ENCODE measurements around the gene PON3.

Gene PON3

DNA sequence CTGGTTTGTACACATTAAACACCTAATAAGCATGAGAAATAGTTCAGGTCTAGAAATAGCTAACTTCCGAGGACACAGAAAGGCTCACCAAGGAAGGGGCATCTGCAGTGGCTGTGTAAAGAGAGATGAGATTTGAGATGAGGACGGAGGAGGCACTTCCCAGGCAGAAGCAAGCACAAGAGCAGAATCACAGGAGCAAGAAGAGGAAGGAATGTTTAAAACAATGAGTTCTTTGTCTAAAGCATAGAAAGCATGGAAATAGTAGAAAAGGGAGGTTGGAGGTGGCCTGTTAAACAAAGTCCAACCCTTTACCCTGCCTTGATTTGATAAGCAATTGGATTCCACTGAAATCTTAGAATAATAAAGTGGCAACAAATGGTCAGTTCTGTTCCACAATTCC, 11.6 kb upstream of the PON3 start:
- H3K4me3 ChIP-seq (ENCODE audit: low read depth, low read length), result no peak overlapping the region
- TF ChIP-seq MAX (IDR thresholded peaks at IDR 0.05; ENCODE audit: low read depth, low read length) (no peak), CTCF (IDR thresholded peaks at IDR 0.05; ENCODE audit: low read depth, low read length) (no peak), MYC (IDR thresholded peaks at IDR 0.05; ENCODE audit: low read depth, low read length) (no peak), POLR2A (IDR thresholded peaks at IDR 0.05; ENCODE audit: extremely low read depth, insufficient read length) (no peak)
- DNase-seq (ENCODE audit: low read depth), result no peak

- TF ChIP-seq CTCF (IDR thresholded peaks at IDR 0.05; ENCODE audit: low read depth, low read length) (no peak), MAX (IDR thresholded peaks at IDR 0.05; ENCODE audit: low read depth, low read length) (no peak), MYC (IDR thresholded peaks at IDR 0.05; ENCODE audit: low read depth, low read length) (no peak), POLR2A (IDR thresholded peaks at IDR 0.05; ENCODE audit: extremely low read depth, insufficient read length) (no peak)
- no peak overlapping the region for H3K4me3 ChIP-seq (ENCODE audit: low read depth, low read length)
- no peak for DNase-seq (ENCODE audit: low read depth)
Observed at GRCh38 chr7:95405800-95406199, 9.6 kb upstream of the PON3 start.

DNA sequence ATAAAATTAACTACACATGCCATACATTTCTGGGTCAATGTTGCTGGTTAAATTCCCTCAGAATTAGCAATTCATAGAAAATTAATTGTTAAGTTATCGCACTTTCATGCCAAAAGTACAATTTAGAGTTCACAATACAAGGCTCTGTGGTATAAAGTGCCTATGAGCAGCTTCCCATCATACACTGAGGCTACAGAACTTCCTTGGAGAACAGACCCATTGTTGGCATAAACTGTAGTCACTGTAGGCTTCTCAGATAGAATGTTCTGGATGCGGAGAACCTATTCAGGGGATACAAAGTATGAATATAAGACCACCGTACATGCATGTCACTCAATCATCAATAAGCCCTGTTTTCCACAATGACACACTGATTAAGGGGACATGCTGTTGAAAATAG, 9.0 kb upstream of the PON3 start:
- no peak for DNase-seq (ENCODE audit: low read depth)
- TF ChIP-seq POLR2A (IDR thresholded peaks at IDR 0.05; ENCODE audit: extremely low read depth, insufficient read length) (no peak), CTCF (IDR thresholded peaks at IDR 0.05; ENCODE audit: low read depth, low read length) (no peak), MAX (IDR thresholded peaks at IDR 0.05; ENCODE audit: low read depth, low read length) (no peak), MYC (IDR thresholded peaks at IDR 0.05; ENCODE audit: low read depth, low read length) (no peak)
- no peak overlapping the region for H3K4me3 ChIP-seq (ENCODE audit: low read depth, low read length)

- no peak overlapping the region for H3K4me3 ChIP-seq (ENCODE audit: low read depth, low read length)
- TF ChIP-seq MYC (IDR thresholded peaks at IDR 0.05; ENCODE audit: low read depth, low read length) (no peak), MAX (IDR thresholded peaks at IDR 0.05; ENCODE audit: low read depth, low read length) (no peak), CTCF (IDR thresholded peaks at IDR 0.05; ENCODE audit: low read depth, low read length) (no peak), POLR2A (IDR thresholded peaks at IDR 0.05; ENCODE audit: extremely low read depth, insufficient read length) (no peak)
- no peak for DNase-seq (ENCODE audit: low read depth)
Observed at GRCh38 chr7:95404316-95404865, 8.2 kb upstream of the PON3 start.

DNA sequence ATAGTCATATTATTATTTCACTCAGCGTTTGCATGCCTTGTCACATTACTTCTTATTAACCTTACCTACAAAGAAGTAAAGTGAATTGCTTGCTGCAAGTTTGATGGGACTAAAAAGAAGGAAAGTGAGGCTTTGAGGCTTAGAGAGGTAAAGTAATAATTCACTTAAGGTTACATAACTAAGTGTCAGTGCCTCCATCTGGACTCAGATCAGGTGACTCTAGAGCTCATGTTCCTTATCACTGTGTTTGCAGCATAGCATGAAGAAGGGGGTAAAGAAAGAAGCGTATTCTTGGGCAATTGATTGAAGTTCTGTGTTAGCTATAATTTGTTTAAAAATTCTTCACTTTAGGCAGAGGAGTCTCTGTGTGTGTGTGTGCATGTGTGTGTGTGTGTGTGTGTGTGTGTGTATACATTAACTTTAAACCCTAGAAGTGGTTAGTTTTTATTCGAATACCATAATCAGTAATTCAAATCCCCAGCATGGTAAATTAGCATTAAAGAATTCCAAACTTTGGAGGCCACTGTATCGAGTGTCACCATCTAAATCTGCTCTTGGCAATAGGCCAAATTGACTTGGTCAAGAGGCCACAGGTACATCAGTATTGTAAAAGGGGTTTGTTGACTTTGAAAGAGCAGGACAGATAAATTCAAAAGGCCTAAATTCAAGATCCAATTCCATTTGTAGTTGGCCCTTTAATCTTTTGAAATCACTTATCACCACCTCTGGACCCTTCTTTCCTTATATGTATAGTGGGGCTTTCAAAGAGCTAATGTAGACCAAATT, 2.2 kb upstream of the PON3 start:
- no peak for DNase-seq (ENCODE audit: low read depth)
- TF ChIP-seq MAX (IDR thresholded peaks at IDR 0.05; ENCODE audit: low read depth, low read length) (no peak), POLR2A (IDR thresholded peaks at IDR 0.05; ENCODE audit: extremely low read depth, insufficient read length) (no peak), CTCF (IDR thresholded peaks at IDR 0.05; ENCODE audit: low read depth, low read length) (no peak), MYC (IDR thresholded peaks at IDR 0.05; ENCODE audit: low read depth, low read length) (no peak)
- no peak overlapping the region for H3K4me3 ChIP-seq (ENCODE audit: low read depth, low read length)

Measured in NB4 (cell line).